Endodermal cell (in vitro differentiated cells): ENCODE results near the gene GALP. TPM values are rescaled to one million over a fixed set of nuclear protein-coding genes. Genes with fewer than 3 reads are reported as not detected.

ENCODE experiments used
- DNase-seq: peaks from one replicate; pipeline ENCODE4 v3.0.0-alpha.2; 2017
- H3K27ac ChIP-seq: 2 replicates; pipeline ENCODE4 v1.5.1; 2013; ENCODE audit warnings: mild to moderate bottlenecking, low read depth, low read length, moderate library complexity
- H3K27me3 ChIP-seq: 2 replicates; pipeline ENCODE4 v1.6.1; 2013; ENCODE audit warnings: mild to moderate bottlenecking, low read length, moderate library complexity; ENCODE audit not compliant: insufficient read depth, control insufficient read depth, poor library complexity, severe bottlenecking
- H3K36me3 ChIP-seq: 2 replicates; pipeline ENCODE4 v1.7.0; 2013; ENCODE audit warnings: mild to moderate bottlenecking, low read length, moderate library complexity; ENCODE audit not compliant: control insufficient read depth, insufficient read depth
- H3K4me1 ChIP-seq: one replicate; pipeline ENCODE4 v1.7.0; 2013; ENCODE audit warnings: low read length; ENCODE audit not compliant: control insufficient read depth, insufficient read depth
- H3K4me3 ChIP-seq: 2 replicates; pipeline ENCODE4 v1.5.1; 2013; ENCODE audit warnings: mild to moderate bottlenecking, low read length, moderate library complexity
- H3K9ac ChIP-seq: 2 replicates; pipeline ENCODE4 v1.6.1; 2013; ENCODE audit warnings: mild to moderate bottlenecking, low read length, moderate library complexity; ENCODE audit not compliant: poor library complexity, severe bottlenecking; ENCODE audit errors: extremely low read depth
- H3K9me3 ChIP-seq: 2 replicates; pipeline ENCODE4 v1.6.1; 2013; ENCODE audit warnings: mild to moderate bottlenecking, low read length, moderate library complexity; ENCODE audit not compliant: control insufficient read depth
- H3K27ac Mint-ChIP-seq: 2 replicates; pipeline ENCODE4 v1.8.0; 2020; ENCODE audit warnings: mixed read lengths
- H3K27me3 Mint-ChIP-seq: 2 replicates; pipeline ENCODE4 v1.8.0; 2021; ENCODE audit warnings: mild to moderate bottlenecking, mixed read lengths; ENCODE audit not compliant: insufficient read depth
- H3K36me3 Mint-ChIP-seq: 2 replicates; pipeline ENCODE4 v1.8.0; 2020; ENCODE audit warnings: low read depth, mixed read lengths
- H3K4me1 Mint-ChIP-seq: 2 replicates; pipeline ENCODE4 v1.8.0; 2020; ENCODE audit warnings: mixed read lengths
- H3K4me3 Mint-ChIP-seq: 2 replicates; pipeline ENCODE4 v1.8.0; 2020; ENCODE audit warnings: mild to moderate bottlenecking, moderate library complexity, mixed read lengths
- H3K9me3 Mint-ChIP-seq: 2 replicates; pipeline ENCODE4 v1.8.0; 2020; ENCODE audit warnings: mild to moderate bottlenecking, mixed read lengths
- CTCF ChIP-seq: fragments of 200-600 bp; sonication (generic); conservative IDR thresholded peaks from 2 replicates; pipeline ENCODE4 v1.5.0; 2021; ENCODE audit warnings: antibody characterized with exemption, mild to moderate bottlenecking
- WGBS, 2 experiments: methylation state at CpG; one replicate each; pipeline versions ENCODE4 v1.1.5 to v1.1.7; 2013; ENCODE audit warnings: missing lambda C conversion rate in 2 of 2, mixed read lengths in 1 of 2; ENCODE audit not compliant: insufficient coverage in 1 of 2, insufficient read length in 1 of 2; 5-methylcytosine and 5-hydroxymethylcytosine counted together
- total RNA-seq, 2 donors: library from RNA; stranded (reverse); fragmentation: NEBNext Ultra II Directional in 1 of 2; extraction: Animal tissue kit (Norgen Biotek cat#: 25700) in 1 of 2; gene quantifications; 2 replicates in 1 of 2; 3 replicates in 1 of 2; pipeline ENCODE4 v1.2.1, GENCODE V29; 2021

Gene GALP
- total RNA-seq, 2 donors from 2014 or later = 0.40 TPM; not detected in 1

GRCh38 chr19:56144376-56144775, 31.4 kb upstream of the GALP start:
- H3K27ac Mint-ChIP-seq = no peak overlapping the region
- Histone ChIP-seq H3K36me3 (peaks cover 6% of the 10 kb centered on the region), H3K9me3 (no peaks in the 10 kb centered on the region), H3K27me3 (no peaks in the 10 kb centered on the region), H3K4me1 (no peaks in the 10 kb centered on the region), H3K4me3 (no peak overlapping the region), H3K9ac (no peak overlapping the region), H3K27ac (no peak overlapping the region)
- no peak overlapping the region for H3K4me3 Mint-ChIP-seq
- H3K27me3 Mint-ChIP-seq = no peaks in the 10 kb centered on the region
- H3K4me1 Mint-ChIP-seq = peaks cover 14% of the 10 kb centered on the region
- H3K9me3 Mint-ChIP-seq = no peaks in the 10 kb centered on the region
- 94 to 95% methylated on average over 6 of the region's 6 CpGs for whole genome bisulfite sequencing, 2 experiments
- TF ChIP-seq CTCF = no peak
- H3K36me3 Mint-ChIP-seq = peaks cover 17% of the 10 kb centered on the region
- no peak for DNase-seq

- Mint-ChIP-seq H3K27me3 (no peaks in the 10 kb centered on the region), H3K36me3 (peaks cover 22% of the 10 kb centered on the region), H3K4me1 (peaks cover 11% of the 10 kb centered on the region), H3K27ac (no peak overlapping the region), H3K4me3 (no peak overlapping the region), H3K9me3 (no peaks in the 10 kb centered on the region)
- no peak overlapping the region for H3K27ac ChIP-seq
- no peak for DNase-seq
- H3K36me3 ChIP-seq = peaks cover 10% of the 10 kb centered on the region
- WGBS, 2 experiments = 95 to 100% methylated on average over 12 of the region's 12 CpGs
- TF ChIP-seq CTCF = no peak
- H3K4me1 ChIP-seq = no peaks in the 10 kb centered on the region
- H3K9ac ChIP-seq = no peak overlapping the region
- H3K4me3 ChIP-seq = no peak overlapping the region
- H3K27me3 ChIP-seq = no peaks in the 10 kb centered on the region
- no peaks in the 10 kb centered on the region for H3K9me3 ChIP-seq
These were observed 31.0 kb upstream of the GALP start for GRCh38 chr19:56144831-56145230.

- H3K36me3 Mint-ChIP-seq = peaks cover 29% of the 10 kb centered on the region
- H3K36me3 ChIP-seq = peaks cover 11% of the 10 kb centered on the region
- no peaks in the 10 kb centered on the region for H3K9me3 Mint-ChIP-seq
- no peak overlapping the region for H3K9ac ChIP-seq
- H3K9me3 ChIP-seq = no peaks in the 10 kb centered on the region
- WGBS, 2 experiments = 95% methylated on average over 9 to 10 of the region's 10 CpGs
- no peaks in the 10 kb centered on the region for H3K27me3 Mint-ChIP-seq
- no peak overlapping the region for H3K4me3 Mint-ChIP-seq
- no peaks in the 10 kb centered on the region for H3K27me3 ChIP-seq
- H3K27ac ChIP-seq = no peak overlapping the region
- H3K4me3 ChIP-seq = no peak overlapping the region
- peaks cover 7% of the 10 kb centered on the region for H3K4me1 Mint-ChIP-seq
- TF ChIP-seq CTCF = no peak
- no peaks in the 10 kb centered on the region for H3K4me1 ChIP-seq
- no peak for DNase-seq
- H3K27ac Mint-ChIP-seq = no peak overlapping the region
These were observed 30.1 kb upstream of the GALP start for GRCh38 chr19:56145698-56146097.
